Coronary artery (tissue), 2 donors: Measurements from ENCODE around the gene NTM.

Source experiments
- DNase-seq: peaks from one replicate; pipeline ENCODE4 v3.0.0-alpha.2; 2017; ENCODE audit warnings: low spot score
- H3K27ac ChIP-seq, 2 donors: fragments of 200-600 bp; sonication (generic); one replicate each; pipeline ENCODE4 v1.5.1; 2016 to 2019
- H3K4me3 ChIP-seq: fragments of 200-600 bp; sonication (generic); 2 replicates; pipeline ENCODE4 v1.5.1; 2016; ENCODE audit warnings: mild to moderate bottlenecking, moderate library complexity
- TF ChIP-seq, protein P1 (sequence below): fragments of 200-600 bp; sonication (generic); IDR thresholded peaks from one replicate; pipeline ENCODE4 v1.5.1; 2019; ENCODE audit warnings: antibody characterized with exemption

Gene NTM

DNA sequence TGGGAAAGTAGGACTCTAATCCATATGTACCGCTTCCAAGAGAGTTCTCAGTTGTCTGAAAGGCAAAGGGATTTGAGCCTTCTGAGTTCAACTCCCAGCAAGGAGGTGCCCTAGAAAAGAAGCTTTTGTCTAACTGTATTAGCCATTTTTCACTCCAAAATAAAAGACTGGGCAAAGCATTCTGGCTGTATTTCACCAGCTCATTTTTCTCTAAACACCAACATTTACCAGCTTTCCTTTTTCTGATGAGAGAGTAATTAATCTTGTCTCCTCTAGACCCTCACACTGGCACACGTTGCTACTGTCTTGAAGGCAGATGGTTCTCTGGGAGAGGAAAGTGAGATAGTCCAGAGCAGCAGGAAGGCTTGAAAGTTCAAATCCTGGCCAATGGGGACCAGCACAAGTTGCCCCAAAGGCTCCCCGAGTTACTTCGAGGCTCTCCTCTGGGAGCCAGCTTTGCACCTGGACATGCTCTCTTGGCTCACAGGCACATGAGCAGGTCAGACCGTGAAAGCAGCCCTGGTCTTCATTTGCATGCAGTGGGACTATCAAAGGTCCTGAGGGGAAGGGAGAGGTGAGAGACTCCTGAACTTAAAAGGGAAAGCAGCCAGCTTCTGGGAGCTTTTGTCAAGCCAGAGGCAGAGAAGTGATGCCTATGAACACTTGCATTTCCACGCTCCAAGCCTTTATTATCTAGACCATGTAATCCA, 100.0 kb downstream of the NTM start:
- Histone ChIP-seq H3K27ac (no peak overlapping the region), H3K4me3 (no peak overlapping the region)
- DNase-seq: no peak
- TF ChIP-seq, protein P1, sequence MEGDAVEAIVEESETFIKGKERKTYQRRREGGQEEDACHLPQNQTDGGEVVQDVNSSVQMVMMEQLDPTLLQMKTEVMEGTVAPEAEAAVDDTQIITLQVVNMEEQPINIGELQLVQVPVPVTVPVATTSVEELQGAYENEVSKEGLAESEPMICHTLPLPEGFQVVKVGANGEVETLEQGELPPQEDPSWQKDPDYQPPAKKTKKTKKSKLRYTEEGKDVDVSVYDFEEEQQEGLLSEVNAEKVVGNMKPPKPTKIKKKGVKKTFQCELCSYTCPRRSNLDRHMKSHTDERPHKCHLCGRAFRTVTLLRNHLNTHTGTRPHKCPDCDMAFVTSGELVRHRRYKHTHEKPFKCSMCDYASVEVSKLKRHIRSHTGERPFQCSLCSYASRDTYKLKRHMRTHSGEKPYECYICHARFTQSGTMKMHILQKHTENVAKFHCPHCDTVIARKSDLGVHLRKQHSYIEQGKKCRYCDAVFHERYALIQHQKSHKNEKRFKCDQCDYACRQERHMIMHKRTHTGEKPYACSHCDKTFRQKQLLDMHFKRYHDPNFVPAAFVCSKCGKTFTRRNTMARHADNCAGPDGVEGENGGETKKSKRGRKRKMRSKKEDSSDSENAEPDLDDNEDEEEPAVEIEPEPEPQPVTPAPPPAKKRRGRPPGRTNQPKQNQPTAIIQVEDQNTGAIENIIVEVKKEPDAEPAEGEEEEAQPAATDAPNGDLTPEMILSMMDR: no peak

- no peak for DNase-seq
- H3K27ac ChIP-seq: no peak overlapping the region
- TF ChIP-seq, protein P1: no peak
- no peak overlapping the region for H3K4me3 ChIP-seq
These were observed 101.6 kb downstream of the NTM start for GRCh38 chr11:131471976-131472375.

DNA sequence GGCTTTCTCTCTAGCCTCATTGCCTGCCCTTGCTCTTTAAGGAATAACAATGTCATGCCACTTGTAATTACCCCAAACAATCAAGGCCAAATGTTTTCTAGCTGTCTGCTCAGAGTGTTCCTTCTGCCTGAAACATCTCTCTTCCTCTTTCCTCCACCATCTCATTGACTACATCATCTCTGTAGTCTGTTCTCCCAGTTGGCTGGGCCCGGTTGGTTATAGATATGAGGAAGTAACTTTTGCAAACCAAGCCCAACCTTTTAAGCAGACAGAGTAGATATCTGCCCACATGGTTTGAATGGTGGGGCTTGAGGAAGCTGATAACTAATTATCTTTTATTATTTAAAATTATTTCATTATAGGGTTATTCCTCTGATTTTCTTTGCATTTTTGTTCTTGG, 104.5 kb downstream of the NTM start:
- TF ChIP-seq, protein P1: no peak
- DNase-seq: no peak

GRCh38 chr11:131476266-131476665, 105.9 kb downstream of the NTM start:
- no peak overlapping the region for H3K4me3 ChIP-seq
- DNase-seq: no peak
- TF ChIP-seq, protein P1: no peak
- no peak overlapping the region for H3K27ac ChIP-seq

More for the DNA sequence above, 104.5 kb downstream of the NTM start:
- no peak overlapping the region for H3K27ac ChIP-seq
- no peak overlapping the region for H3K4me3 ChIP-seq

GRCh38 chr11:131478341-131478740, 107.9 kb downstream of the NTM start:
- Histone ChIP-seq H3K27ac (no peak overlapping the region), H3K4me3 (no peak overlapping the region)
- DNase-seq: no peak
- TF ChIP-seq, protein P1: no peak

GRCh38 chr11:131481303-131481702, 110.9 kb downstream of the NTM start:
- TF ChIP-seq, protein P1: no peak
- Histone ChIP-seq H3K27ac (no peak overlapping the region), H3K4me3 (no peak overlapping the region)
- no peak for DNase-seq

- no peak for DNase-seq
- H3K4me3 ChIP-seq: no peak overlapping the region
- TF ChIP-seq, protein P1: no peak
- no peak overlapping the region for H3K27ac ChIP-seq
These were observed 111.6 kb downstream of the NTM start for GRCh38 chr11:131481971-131482370.
